HCT116 (cell line): Measurements from ENCODE around the gene DOCK2.

ENCODE experiments used
- CTCF ChIP-seq, 3 experiments: fragments of 200-600 bp in 1 of 3; sonication (generic) in 1 of 3; IDR thresholded peaks in 2 of 3; conservative IDR thresholded peaks in 1 of 3; 2 replicates each; pipeline ENCODE4 v1.5.1; 2012 to 2017; ENCODE audit warnings: low read depth in 2 of 3, low read length in 2 of 3, antibody characterized with exemption in 1 of 3, borderline replicate concordance in 1 of 3, control low read depth in 1 of 3, mild to moderate bottlenecking in 1 of 3, mixed read lengths in 1 of 3, mixed run types in 1 of 3, moderate library complexity in 1 of 3; ENCODE audit not compliant: insufficient read depth in 1 of 3
- POLR2A ChIP-seq: IDR thresholded peaks from 2 replicates; pipeline ENCODE4 v1.7.0; 2011; ENCODE audit warnings: borderline replicate concordance; ENCODE audit not compliant: insufficient read depth, insufficient read length; ENCODE audit errors: extremely low read depth
- SP1 ChIP-seq: IDR thresholded peaks from 2 replicates; pipeline ENCODE4 v1.6.1; 2012; ENCODE audit warnings: low read depth
- TCF7L2 ChIP-seq: IDR thresholded peaks from 2 replicates; pipeline ENCODE4 v1.7.0; 2011; ENCODE audit warnings: borderline replicate concordance, inconsistent platforms; ENCODE audit not compliant: insufficient read depth, insufficient read length; ENCODE audit errors: extremely low read depth

GRCh38 chr5:169980418-169981053, 343.5 kb downstream of the DOCK2 start, which contains the start of gene INSYN2B:
- TF ChIP-seq SP1, result no peak
- TF ChIP-seq CTCF (IDR thresholded peaks at IDR 0.05 in 2 of 3, conservative IDR thresholded peaks at IDR 0.05 in 1 of 3; ENCODE audit: borderline replicate concordance in 1 of 3, insufficient read depth in 1 of 3, low read depth in 2 of 3, low read length in 2 of 3), result peak; percentile 51 to 93 (median 71)
- TF ChIP-seq POLR2A, result no peak
- no peak for TF ChIP-seq TCF7L2
